ENCODE results near the gene TSPAN18.
A peak's percentile ranks its signal among the peaks of the same experiment; 100 is the strongest.

The TSPAN18 gene

GRCh38 chr11:44787981-44788380 is 61.2 kb downstream of the TSPAN18 start (continued):
- no peak for TF ChIP-seq PRDM2 (tag by site-specific recombination; IDR thresholded peaks at IDR 0.05; ENCODE audit: borderline replicate concordance)
- TF ChIP-seq PATZ1 (tag by site-specific recombination; IDR thresholded peaks at IDR 0.05) = no peak
- TF ChIP-seq ZSCAN4 (tag by site-specific recombination; IDR thresholded peaks at IDR 0.05) = no peak
- TF ChIP-seq ZSCAN18 (tag by site-specific recombination; IDR thresholded peaks at IDR 0.05) = no peak
- TF ChIP-seq ZNF16 (tag by site-specific recombination; IDR thresholded peaks at IDR 0.05; ENCODE audit: low read depth) = no peak
- TF ChIP-seq ZFP69B (tag by site-specific recombination; IDR thresholded peaks at IDR 0.05) = no peak
- TF ChIP-seq ZNF639 (tag by site-specific recombination; IDR thresholded peaks at IDR 0.05) = no peak
- no peak for TF ChIP-seq ZNF391 (tag by site-specific recombination; IDR thresholded peaks at IDR 0.05; ENCODE audit: borderline replicate concordance, low read depth)
- TF ChIP-seq HOXA7 (CRISPR knock-in tag; IDR thresholded peaks at IDR 0.05; ENCODE audit: borderline replicate concordance) = no peak
- no peak for TF ChIP-seq MYNN (tag by site-specific recombination; IDR thresholded peaks at IDR 0.05; ENCODE audit: borderline replicate concordance)
- no peak for TF ChIP-seq ZNF416 (tag by site-specific recombination; IDR thresholded peaks at IDR 0.05)

GRCh38 chr11:44788536-44789261 is 61.9 kb downstream of the TSPAN18 start:
- CTCF ChIA-PET = interaction anchor here (1.3 to 3.3 kb wide), 2 partner anchors 13 to 16 kb away, joined by 3 to 23 read pairs; no protein-coding TSS in a partner anchor
- POLR2A ChIA-PET = interaction anchor here (0.7 kb wide), 1 partner anchor 717 kb away, joined by 6 read pairs; no protein-coding TSS in a partner anchor
- Histone ChIP-seq H3K4me3 (ENCODE audit: low read depth, low read length) (no peak overlapping the region), H3K4me1 (ENCODE audit: control insufficient read depth, insufficient read depth, low read length) (no peaks in the 10 kb centered on the region), H3K9me3 (ENCODE audit: control insufficient read depth, insufficient read depth, low read depth, low read length) (no peaks in the 10 kb centered on the region), H3K27ac (ENCODE audit: extremely low read depth, low read depth, low read length) (no peak overlapping the region), H3K36me3 (ENCODE audit: control insufficient read depth in 2 of 2, insufficient read depth in 1 of 2, low read length in 2 of 2) (no peaks in the 10 kb centered on the region)
- TF ChIP-seq ZNF645 (tag by site-specific recombination; IDR thresholded peaks at IDR 0.05) = no peak
- TF ChIP-seq ZBTB17 (tag by site-specific recombination; IDR thresholded peaks at IDR 0.05) = 0 out of 2 replicates have a peak, but pooled peaks have one; percentile 11
- peak; percentile 51; the same call in 1 of the 2 replicates for TF ChIP-seq GLIS1 (tag by site-specific recombination; IDR thresholded peaks at IDR 0.05)
- peak; percentile 75 for TF ChIP-seq ZIC2 (tag by site-specific recombination; IDR thresholded peaks at IDR 0.05)
- peak; percentile 48; the same call in 1 of the 2 replicates for TF ChIP-seq ZBTB20 (tag by site-specific recombination; IDR thresholded peaks at IDR 0.05)
- no peak for TF ChIP-seq ZNF26 (tag by site-specific recombination; IDR thresholded peaks at IDR 0.05)
